ENCODE measurements around the gene ZEB2.

The ZEB2 gene

DNA sequence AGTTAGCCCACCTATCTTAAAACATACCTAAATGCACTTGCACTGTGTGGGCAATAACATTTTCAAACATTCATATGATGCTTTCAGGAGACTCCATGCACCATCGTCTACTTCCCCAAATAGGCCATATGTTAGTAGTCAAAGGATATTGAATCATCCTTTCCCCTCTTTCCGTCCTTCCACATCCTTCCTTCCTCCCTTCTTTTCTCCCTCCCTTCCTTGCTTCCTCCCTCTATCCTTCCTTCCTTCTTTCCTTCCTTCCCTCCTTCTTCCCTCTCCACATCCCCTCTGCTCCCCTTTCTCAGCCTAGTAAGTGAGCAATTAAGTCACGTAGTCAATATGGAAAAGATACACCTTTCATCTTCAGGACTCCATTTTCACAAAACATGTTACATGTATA, 73.8 kb downstream of the ZEB2 start:
- DNase-seq, result no peak

GRCh38 chr2:144445196-144445595, 74.7 kb downstream of the ZEB2 start:
- DNase-seq, result no peak

DNA sequence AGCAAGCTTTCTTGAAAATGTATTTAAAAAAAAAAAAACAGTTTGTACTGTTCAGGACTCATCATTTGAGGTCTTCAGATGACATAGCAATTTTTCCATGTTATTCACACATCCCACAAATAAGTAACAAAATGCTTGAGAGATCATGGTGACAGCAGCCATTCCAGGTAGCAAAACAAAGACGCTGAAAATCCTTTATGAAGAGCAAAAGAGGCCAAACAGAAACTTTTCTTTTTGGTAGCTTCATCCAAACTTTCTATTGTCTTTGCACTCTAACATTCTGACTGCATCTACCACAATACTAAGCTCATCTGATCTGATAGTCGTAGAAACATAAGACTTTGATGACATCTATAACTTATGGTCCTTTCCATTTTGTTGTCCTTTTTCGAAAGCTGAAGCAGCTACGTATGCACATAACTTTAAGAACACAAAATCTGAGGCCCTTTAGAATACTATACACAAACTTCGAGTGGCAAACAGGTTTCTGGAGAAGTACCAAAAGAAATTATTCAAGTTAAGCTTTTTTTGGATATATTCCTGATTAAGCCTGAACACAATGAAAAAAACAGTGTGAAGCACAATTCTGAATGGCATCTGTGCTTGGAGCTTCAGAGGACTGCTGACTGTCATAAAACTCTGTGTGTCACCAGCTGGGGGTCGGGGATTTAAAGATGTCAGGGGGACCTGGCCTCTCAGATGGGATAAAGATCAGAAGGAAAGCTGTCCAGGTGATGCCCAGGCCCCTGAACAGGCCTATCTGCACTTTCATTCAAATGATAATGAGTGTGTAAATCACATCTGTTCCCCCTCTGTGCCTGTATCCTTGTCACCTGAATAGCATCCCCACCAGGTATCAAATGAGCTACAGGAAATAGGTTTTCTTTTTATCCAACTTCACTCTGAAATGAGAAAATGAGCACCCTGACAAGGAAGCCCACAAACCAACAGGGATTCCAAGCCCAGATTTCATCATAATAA, 75.8 kb downstream of the ZEB2 start:
- no peak for DNase-seq

- no peak for DNase-seq
These were observed 78.2 kb downstream of the ZEB2 start for GRCh38 chr2:144441711-144442141.

DNA sequence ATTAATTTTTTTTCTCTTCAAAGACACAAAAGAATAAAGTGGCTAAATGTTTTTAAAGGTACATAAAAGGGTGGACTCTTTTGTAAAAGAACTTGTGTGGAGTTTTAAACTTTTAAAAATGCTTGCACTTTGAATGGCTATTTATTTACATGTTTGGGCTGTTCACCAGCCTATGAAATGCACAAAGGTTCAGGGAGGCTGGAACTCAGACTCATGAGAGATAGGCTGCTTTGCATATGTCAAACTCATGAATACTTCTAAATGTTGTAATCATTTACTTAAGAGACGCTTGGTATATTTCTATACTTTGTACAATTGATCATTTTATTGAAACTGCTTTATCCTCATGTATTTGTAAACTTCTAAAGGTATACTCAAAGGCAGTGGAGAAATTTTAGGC, 79.9 kb downstream of the ZEB2 start:
- DNase-seq, result no peak

GRCh38 chr2:144438801-144439631, 80.9 kb downstream of the ZEB2 start:
- no peak for DNase-seq

DNA sequence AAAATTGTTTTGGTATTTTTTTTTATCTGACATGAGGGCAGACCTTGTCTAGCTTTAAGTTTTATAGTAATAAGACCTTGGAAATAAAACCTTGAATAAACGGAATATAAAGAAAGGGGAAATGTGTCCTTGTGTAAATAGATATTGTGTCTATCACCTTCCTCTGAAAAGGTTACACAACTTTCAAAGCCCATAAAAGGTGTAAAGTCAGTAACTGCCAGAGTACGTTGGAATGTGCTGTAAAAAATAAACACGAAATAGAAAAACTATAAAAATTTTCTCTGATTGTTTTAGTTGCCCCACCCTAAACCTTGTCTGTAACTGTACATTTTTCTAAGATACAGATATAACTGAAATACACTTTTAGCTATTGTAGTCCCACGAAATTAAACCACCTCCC, 82.3 kb downstream of the ZEB2 start:
- no peak for DNase-seq

- DNase-seq, result no peak
These were observed 85.3 kb downstream of the ZEB2 start for GRCh38 chr2:144434425-144435222.

GRCh38 chr2:144432921-144433320, 87.0 kb downstream of the ZEB2 start:
- DNase-seq, result no peak

DNA sequence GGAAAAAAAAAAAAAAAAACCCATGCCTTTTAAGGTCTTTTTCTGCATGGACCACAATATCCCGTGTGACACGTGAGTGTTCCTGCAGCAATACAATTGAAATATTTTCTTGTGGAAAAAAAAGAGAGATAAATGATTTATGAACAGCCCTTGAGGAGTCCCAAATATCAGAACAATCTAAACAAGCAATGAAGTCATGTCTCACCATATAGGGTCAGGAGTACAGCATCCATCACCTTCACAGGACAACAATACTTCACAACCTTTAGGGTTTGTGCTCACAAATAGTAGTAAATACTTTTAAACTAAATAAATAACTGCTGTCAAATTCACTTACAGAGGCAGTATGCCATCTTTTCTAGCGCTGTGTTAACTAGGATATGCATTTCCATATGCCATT, 87.9 kb downstream of the ZEB2 start:
- no peak for DNase-seq

DNA sequence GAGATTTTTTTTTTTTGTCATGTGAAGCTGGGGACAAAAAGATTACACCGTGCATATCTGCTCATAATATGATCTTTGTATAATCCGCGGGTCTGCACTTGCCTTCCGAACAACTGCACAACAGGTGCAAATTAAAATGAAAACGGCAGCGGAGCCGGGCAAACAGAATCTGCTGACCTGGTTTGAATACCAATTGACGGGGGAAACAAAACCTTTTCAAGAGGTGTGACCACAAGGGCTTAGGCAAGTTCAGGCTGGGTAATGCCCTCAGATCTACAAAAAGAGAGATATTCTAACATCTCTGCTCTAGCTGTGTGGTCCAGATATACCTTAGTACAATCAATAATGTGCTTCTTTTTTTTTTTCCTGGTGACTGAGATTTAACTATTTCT, 88.5 kb downstream of the ZEB2 start:
- DNase-seq, result no peak

DNA sequence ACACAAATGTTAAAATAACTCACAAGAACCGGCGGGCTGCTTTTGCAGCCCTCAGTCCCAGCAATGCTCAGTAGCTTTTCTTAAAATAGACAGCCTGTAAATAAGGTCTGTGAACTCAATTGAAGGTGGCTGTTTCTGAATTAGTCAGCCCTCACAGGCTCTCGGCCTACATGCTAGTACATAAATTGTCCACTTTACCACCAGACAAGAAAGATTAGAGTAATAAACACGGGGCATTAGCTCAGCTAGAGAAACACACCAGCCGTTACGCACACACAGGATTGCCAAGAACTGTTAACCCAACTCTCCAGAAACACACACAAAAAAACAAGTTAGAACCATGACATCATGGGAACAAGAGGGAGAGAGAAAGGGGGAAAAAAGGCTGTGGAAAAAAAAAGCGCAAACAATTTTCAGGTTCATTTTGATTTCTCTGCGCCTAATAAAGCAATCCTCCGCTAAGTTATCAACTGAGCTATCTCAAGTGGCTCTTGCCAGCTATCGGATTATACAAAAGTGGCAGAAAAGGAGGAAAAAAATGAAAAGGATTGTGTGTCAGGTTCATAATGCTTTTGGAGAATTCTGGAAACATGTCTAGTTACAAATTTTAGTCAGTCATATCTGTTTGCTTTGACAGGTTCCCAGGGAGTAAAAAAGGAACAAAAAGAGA, 89.1 kb downstream of the ZEB2 start:
- DNase-seq, result no peak

GRCh38 chr2:144429396-144430112, 90.4 kb downstream of the ZEB2 start:
- no peak for DNase-seq

- no peak for DNase-seq
These were observed 92.9 kb downstream of the ZEB2 start for GRCh38 chr2:144426981-144427479.

DNA sequence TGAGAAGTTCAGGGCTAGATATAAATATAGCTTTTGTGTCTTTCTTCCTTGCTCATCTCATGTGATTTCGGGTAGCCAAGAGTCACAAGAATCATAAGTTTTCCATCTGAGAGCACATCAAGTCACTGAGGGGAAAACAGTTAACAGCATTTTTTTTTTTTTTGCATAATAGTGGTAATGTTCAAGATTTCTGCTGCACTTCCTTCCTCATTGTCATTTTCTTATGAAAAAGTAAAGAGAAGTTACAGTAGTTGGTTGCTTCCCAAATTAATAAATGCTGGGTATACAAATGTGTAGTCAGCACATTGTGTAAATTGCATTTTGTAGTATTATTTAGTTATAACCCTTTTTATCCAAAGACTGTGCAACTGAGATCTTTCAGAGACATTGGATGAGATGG, 93.6 kb downstream of the ZEB2 start:
- DNase-seq, result no peak

- no peak for DNase-seq
These were observed 95.2 kb downstream of the ZEB2 start for GRCh38 chr2:144424559-144425240.

DNA sequence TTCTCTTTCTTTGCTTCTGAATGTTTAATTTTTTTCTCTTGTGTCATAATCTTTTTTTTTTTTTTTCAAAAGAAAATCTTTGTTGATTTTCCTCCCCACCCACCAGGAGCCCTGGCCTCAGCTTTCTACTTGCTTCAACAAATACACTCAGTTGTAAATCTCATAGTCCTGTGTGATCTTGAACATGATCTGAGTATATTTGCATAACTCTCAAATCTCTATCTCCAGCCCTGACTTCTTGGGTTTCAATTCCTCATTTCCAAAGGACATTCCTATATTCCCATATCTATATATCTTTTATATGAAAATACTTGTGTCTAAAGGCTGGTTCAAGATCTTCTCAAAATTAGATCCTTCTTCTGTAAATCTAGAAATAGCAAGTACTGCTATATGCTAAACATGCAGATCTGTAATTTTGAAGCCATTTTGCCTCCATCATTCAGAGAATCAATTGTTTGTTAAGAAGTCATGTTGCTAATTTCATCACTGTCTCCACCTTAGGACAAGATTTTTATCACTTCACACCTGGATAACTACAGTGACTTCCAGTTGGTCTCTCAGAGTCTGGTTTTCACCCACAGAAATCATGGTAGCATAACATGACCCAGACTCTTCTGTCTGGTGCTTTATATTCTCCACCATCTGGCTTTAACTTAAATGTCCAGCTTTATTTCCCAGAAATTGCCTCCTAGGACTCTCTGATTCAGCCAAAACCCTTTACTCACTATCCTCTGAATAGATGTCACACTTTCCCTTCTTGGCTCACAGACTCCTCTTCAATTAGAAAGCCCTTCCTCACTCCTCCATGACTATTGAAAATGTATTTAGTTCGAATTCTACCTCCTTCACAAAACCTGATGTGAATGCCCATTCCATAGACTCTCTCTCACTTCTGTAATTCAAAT, 98.1 kb downstream of the ZEB2 start:
- no peak for DNase-seq

- DNase-seq, result no peak
These were observed 100.7 kb downstream of the ZEB2 start for GRCh38 chr2:144419218-144419617.

DNA sequence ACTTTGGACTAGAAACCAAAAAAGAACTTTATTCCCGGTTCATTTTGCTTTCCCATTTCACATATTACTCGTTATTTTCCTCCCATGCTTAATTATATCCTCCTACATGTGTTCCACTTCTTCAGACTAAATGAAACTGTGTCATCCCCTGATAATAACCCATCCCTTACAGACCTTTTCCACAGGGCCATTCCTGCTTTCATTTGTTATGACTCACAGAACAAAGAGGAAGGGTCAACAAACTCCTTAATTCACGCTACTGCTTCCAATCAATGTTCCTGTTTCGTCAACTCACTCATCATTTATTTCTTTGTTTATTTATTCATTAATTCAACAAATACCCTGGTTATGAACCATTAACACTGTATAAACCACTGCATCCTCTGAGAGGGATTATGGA, 104.5 kb downstream of the ZEB2 start:
- DNase-seq, result no peak

DNA sequence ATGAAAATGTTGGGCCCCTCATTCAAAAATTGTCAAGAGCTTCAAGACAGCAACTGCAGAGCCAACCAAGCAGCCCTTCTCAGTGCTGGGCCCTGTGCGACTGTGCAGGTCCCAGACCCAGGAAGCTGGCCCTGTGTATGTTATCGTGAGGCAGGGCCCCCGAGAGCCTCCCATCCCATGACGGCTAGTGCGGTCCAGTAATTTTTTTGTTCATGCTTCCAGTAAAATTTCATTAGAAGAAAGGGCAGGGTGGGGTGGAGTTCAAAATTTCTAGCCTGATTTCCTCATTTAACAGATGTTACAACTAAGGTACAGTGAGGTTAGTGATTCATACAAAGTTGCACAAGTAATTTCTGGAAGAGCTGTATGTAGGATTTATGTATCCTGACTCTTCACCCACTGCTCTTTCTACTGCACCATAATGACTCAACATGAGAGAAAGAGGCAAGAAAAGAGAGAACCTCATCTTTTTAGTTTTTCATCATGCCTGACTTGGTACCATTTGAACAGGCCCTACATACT, 105.5 kb downstream of the ZEB2 start:
- no peak for DNase-seq
